K562 (cell line): ENCODE results near the gene NDUFS8. TPM values are rescaled to one million over a fixed set of nuclear protein-coding genes. Genes with fewer than 3 reads are reported as not detected.

Experiments used
- BRCA1 ChIP-seq, 2 experiments: fragments of 450-650 bp in 1 of 2; sonication (generic) in 1 of 2; formaldehyde crosslinking in 1 of 2; IDR thresholded peaks; 2 replicates each; pipeline versions ENCODE4 v1.5.0 to v1.6.1; 2017 to 2020; ENCODE audit warnings: mild to moderate bottlenecking in 1 of 2, missing genetic modification reagents in 1 of 2
- CBFB ChIP-seq: sonication (generic); formaldehyde crosslinking; IDR thresholded peaks from 2 replicates; pipeline ENCODE4 v1.4.0; 2020; ENCODE audit warnings: mild to moderate bottlenecking, missing genetic modification reagents
- CREB1 ChIP-seq, 2 experiments: sonication (generic) in 1 of 2; formaldehyde crosslinking in 1 of 2; IDR thresholded peaks; 2 replicates each; pipeline versions ENCODE4 v1.6.1 to v1.8.0; 2012 to 2022; ENCODE audit warnings: inconsistent platforms in 1 of 2, mild to moderate bottlenecking in 1 of 2, missing genetic modification reagents in 1 of 2, moderate library complexity in 1 of 2
- CREM ChIP-seq: IDR thresholded peaks from 2 replicates; pipeline ENCODE4 v1.6.1; 2014; ENCODE audit warnings: antibody characterized with exemption, low read depth
- EGR1 ChIP-seq: fragments of 450-650 bp; conservative IDR thresholded peaks from 2 replicates; pipeline ENCODE4 v1.6.1; 2017; ENCODE audit warnings: mild to moderate bottlenecking
- ESRRB ChIP-seq: fragments of 250-450 bp; sonication (Bioruptor Pico); IDR thresholded peaks from 2 replicates; pipeline ENCODE4 v1.5.0; 2020; ENCODE audit warnings: mild to moderate bottlenecking, moderate library complexity, borderline replicate concordance
- HDGF ChIP-seq: fragments of 450-650 bp; IDR thresholded peaks from 2 replicates; pipeline ENCODE4 v1.6.1; 2016
- MAZ ChIP-seq, 2 experiments: fragments of 450-650 bp in 1 of 2; sonication (generic) in 1 of 2; formaldehyde crosslinking; IDR thresholded peaks in 1 of 2; conservative IDR thresholded peaks in 1 of 2; 2 replicates each; pipeline versions ENCODE4 v1.4.0 to v1.5.0; 2020; ENCODE audit warnings: mild to moderate bottlenecking in 1 of 2, missing genetic modification reagents in 1 of 2
- NR1H2 ChIP-seq: sonication (generic); formaldehyde crosslinking; IDR thresholded peaks from 2 replicates; pipeline ENCODE4 v1.4.0; 2020; ENCODE audit warnings: mild to moderate bottlenecking, missing genetic modification reagents
- NR2C2 ChIP-seq, 2 experiments: fragments of 200-800 bp in 1 of 2; sonication (Bioruptor generic) in 1 of 2; sonication (generic) in 1 of 2; formaldehyde crosslinking in 1 of 2; IDR thresholded peaks; 2 replicates each; pipeline versions ENCODE4 v1.6.1 to v1.8.0; 2016 to 2022; ENCODE audit warnings: mild to moderate bottlenecking in 1 of 2, missing compliant biosample characterization in 1 of 2, missing genetic modification characterization in 1 of 2, missing genetic modification reagents in 1 of 2
- PRMT5 ChIP-seq: sonication (generic); formaldehyde crosslinking; IDR thresholded peaks from 2 replicates; pipeline ENCODE4 v1.5.0; 2020; ENCODE audit warnings: missing genetic modification reagents
- SIN3A ChIP-seq, 2 experiments: fragments of 150-350 bp in 1 of 2; IDR thresholded peaks; 2 replicates each; pipeline ENCODE4 v1.6.1; 2011 to 2016; ENCODE audit warnings: borderline replicate concordance in 2 of 2, low read depth in 2 of 2, low read length in 2 of 2, mild to moderate bottlenecking in 2 of 2, moderate library complexity in 2 of 2; ENCODE audit not compliant: control insufficient read depth in 1 of 2
- SMAD3 ChIP-seq: fragments of 450-650 bp; formaldehyde crosslinking; conservative IDR thresholded peaks from 2 replicates; pipeline ENCODE4 v1.4.0; 2020; ENCODE audit warnings: mild to moderate bottlenecking
- SP1 ChIP-seq: sonication (generic); formaldehyde crosslinking; IDR thresholded peaks from 2 replicates; pipeline ENCODE4 v1.8.1; 2022; ENCODE audit warnings: mild to moderate bottlenecking, missing genetic modification reagents
- THAP7 ChIP-seq: fragments of 250-450 bp; sonication (Bioruptor Pico); IDR thresholded peaks from 2 replicates; pipeline ENCODE4 v1.5.0; 2021
- TOE1 ChIP-seq, 2 experiments: fragments of 450-650 bp in 1 of 2; sonication (generic) in 1 of 2; formaldehyde crosslinking in 1 of 2; IDR thresholded peaks; 2 replicates each; pipeline versions ENCODE4 v1.7.1 to v1.8.0; 2016 to 2022; ENCODE audit warnings: borderline replicate concordance in 2 of 2, mild to moderate bottlenecking in 2 of 2, antibody characterized with exemption in 1 of 2, inconsistent platforms in 1 of 2, low read depth in 1 of 2, missing genetic modification reagents in 1 of 2, moderate library complexity in 1 of 2
- UBTF ChIP-seq, 2 experiments: IDR thresholded peaks; 2 replicates each; pipeline ENCODE4 v1.6.1; 2012; ENCODE audit warnings: improper control_type of control experiment in 2 of 2, low read depth in 2 of 2, low read length in 2 of 2, borderline replicate concordance in 1 of 2
- ZBTB26 ChIP-seq: fragments of 450-650 bp; formaldehyde crosslinking; IDR thresholded peaks from 2 replicates; pipeline ENCODE4 v1.4.0; 2022; ENCODE audit warnings: missing genetic modification characterization
- ZNF121 ChIP-seq: sonication (generic); formaldehyde crosslinking; conservative IDR thresholded peaks from 2 replicates; pipeline ENCODE4 v1.8.0; 2022; ENCODE audit warnings: missing genetic modification reagents
- ZNF239 ChIP-seq: fragments of 250-450 bp; sonication (Bioruptor Pico); IDR thresholded peaks from 2 replicates; pipeline ENCODE4 v1.4.0; 2020; ENCODE audit warnings: mild to moderate bottlenecking
- polyA plus RNA-seq, 8 experiments: library from polyadenylated mRNA; depleted of rRNA in 4 of 8; stranded (reverse) in 5 of 8; unstranded in 3 of 8; fragments of >200 nt; fragmentation: Nextera tagmentation in 2 of 8; fragmentation: Illumina TruSeq in 1 of 8; extraction: Ambion mirVana in 2 of 8; extraction: Trizol in 1 of 8; gene quantifications; 2 replicates each; pipeline versions ENCODE4 v1.2.1 to v1.2.3, GENCODE V29; 2011 to 2014; ENCODE audit warnings: inconsistent platforms in 1 of 8, missing spikeins in 1 of 8
- total RNA-seq, 7 experiments: library from RNA; depleted of rRNA in 6 of 7; stranded (reverse); fragments of >200 nt in 6 of 7; fragmentation: Illumina TruSeq in 2 of 7; extraction: Trizol in 2 of 7; gene quantifications; 2 replicates each; pipeline versions ENCODE4 v1.2.1 to v1.2.3, GENCODE V29; 2011 to 2021; ENCODE audit warnings: low replicate concordance in 1 of 7

NDUFS8 gene
- total and polyA plus RNA-seq, 9 of the 15 experiments (the other 6 are each of a cell fraction or from before 2014, with no cell fraction given) = 36.5 to 351 (median 101) TPM

- TF ChIP-seq MAZ (CRISPR knock-in tag; conservative IDR thresholded peaks at IDR 0.05 in 1 of 2, IDR thresholded peaks at IDR 0.05 in 1 of 2) (no peak), SP1 (no peak), NR1H2 (CRISPR knock-in tag) (0 out of 2 replicates have a peak, but pooled peaks have one; percentile 55), ZNF121 (CRISPR knock-in tag) (no peak), HDGF (peak; percentile 70; the same call in 1 of the 2 replicates), TOE1 (IDR thresholded peaks at IDR 0.05; ENCODE audit: borderline replicate concordance) (no peak), TOE1 (CRISPR knock-in tag; IDR thresholded peaks at IDR 0.05; ENCODE audit: borderline replicate concordance, low read depth) (no peak), NR2C2 (CRISPR knock-in tag; IDR thresholded peaks at IDR 0.05) (no peak; the same call in 1 of the 2 replicates), NR2C2 (tag; IDR thresholded peaks at IDR 0.05) (peak; percentile 58), SIN3A (IDR thresholded peaks at IDR 0.05; ENCODE audit: borderline replicate concordance in 2 of 2, control insufficient read depth in 1 of 2, low read depth in 2 of 2, low read length in 2 of 2) (peak; percentile 20 to 35; a peak in 2 of 4 replicates), CREM (peak; percentile 46; the same call in 1 of the 2 replicates), ZBTB26 (CRISPR knock-in tag) (no peak), BRCA1 (IDR thresholded peaks at IDR 0.05) (no peak), BRCA1 (CRISPR knock-in tag; IDR thresholded peaks at IDR 0.05) (no peak), PRMT5 (CRISPR knock-in tag) (no peak), ZNF239 (CRISPR knock-in tag) (no peak), ESRRB (no peak), CBFB (CRISPR knock-in tag) (no peak), EGR1 (no peak), THAP7 (CRISPR knock-in tag) (0 out of 2 replicates have a peak, but pooled peaks have one; percentile 34), SMAD3 (no peak), CREB1 (IDR thresholded peaks at IDR 0.05) (peak; percentile 30; the same call in 1 of the 2 replicates), CREB1 (CRISPR knock-in tag; IDR thresholded peaks at IDR 0.05) (0 out of 2 replicates have a peak, but pooled peaks have one; percentile 29), UBTF (IDR thresholded peaks at IDR 0.05; ENCODE audit: borderline replicate concordance in 1 of 2, low read depth in 2 of 2, low read length in 2 of 2) (no peak)
Observed at GRCh38 chr11:68038226-68038717, 7.8 kb downstream of the NDUFS8 start (continued).
